NOMO-1 treated with DMSO at 0.1 percent for 48 hours (cell line): ENCODE results near the gene COL23A1.
"Not testable (repeated sequence)": the region's sequence is repeated elsewhere in the genome, so short reads cannot be mapped to it uniquely, and the experiment has no call there.

Source experiments
- DNase-seq: peaks from one replicate; lab custom pipeline; 2025; ENCODE audit not compliant: unreplicated experiment; lab: John Stamatoyannopoulos, UW

The COL23A1 gene

GRCh38 chr5:178589180-178590140 is 733 bp downstream of the COL23A1 start:
- DNase-seq = peak; percentile 34

GRCh38 chr5:178588769-178589168 is 1.4 kb downstream of the COL23A1 start:
- no peak for DNase-seq

- DNase-seq = peak; percentile 61
Observed at GRCh38 chr5:178587763-178588611, 2.2 kb downstream of the COL23A1 start.

GRCh38 chr5:178586396-178586795 is 3.8 kb downstream of the COL23A1 start:
- DNase-seq = no peak

- not testable (repeated sequence) for DNase-seq
Observed at GRCh38 chr5:178585421-178585820, 4.8 kb downstream of the COL23A1 start.

GRCh38 chr5:178583279-178583678 is 6.9 kb downstream of the COL23A1 start:
- no peak for DNase-seq

- DNase-seq = no peak
Observed at GRCh38 chr5:178582291-178582690, 7.9 kb downstream of the COL23A1 start.

- DNase-seq = no peak
Observed at GRCh38 chr5:178581621-178582020, 8.6 kb downstream of the COL23A1 start.

GRCh38 chr5:178580271-178580955 is 9.8 kb downstream of the COL23A1 start:
- no peak for DNase-seq

- DNase-seq = no peak
Observed at GRCh38 chr5:178577944-178578343, 12.2 kb downstream of the COL23A1 start.

GRCh38 chr5:178577376-178577839 is 12.8 kb downstream of the COL23A1 start:
- DNase-seq = no peak

- no peak for DNase-seq
Observed at GRCh38 chr5:178576591-178577351, 13.4 kb downstream of the COL23A1 start.

GRCh38 chr5:178573216-178573615 is 17.0 kb downstream of the COL23A1 start:
- no peak for DNase-seq

- no peak for DNase-seq
Observed at GRCh38 chr5:178572617-178573016, 17.6 kb downstream of the COL23A1 start.

GRCh38 chr5:178569485-178569884 is 20.7 kb downstream of the COL23A1 start:
- no peak for DNase-seq

- DNase-seq = no peak
Observed at GRCh38 chr5:178564811-178565550, 25.2 kb downstream of the COL23A1 start.

GRCh38 chr5:178564397-178564796 is 25.8 kb downstream of the COL23A1 start:
- no peak for DNase-seq

GRCh38 chr5:178563621-178564020 is 26.6 kb downstream of the COL23A1 start:
- DNase-seq = no peak

GRCh38 chr5:178561746-178562264 is 28.4 kb downstream of the COL23A1 start:
- DNase-seq = no peak
